Measurements from ENCODE around the gene ITPA. TPM values are rescaled to one million over a fixed set of nuclear protein-coding genes. Genes with fewer than 3 reads are reported as not detected.

The ITPA gene
- total and polyA plus RNA-seq, 2 of the 13 experiments (the other 11 are each of a cell fraction or from before 2014, with no cell fraction given): 60.1 to 103 TPM

DNA sequence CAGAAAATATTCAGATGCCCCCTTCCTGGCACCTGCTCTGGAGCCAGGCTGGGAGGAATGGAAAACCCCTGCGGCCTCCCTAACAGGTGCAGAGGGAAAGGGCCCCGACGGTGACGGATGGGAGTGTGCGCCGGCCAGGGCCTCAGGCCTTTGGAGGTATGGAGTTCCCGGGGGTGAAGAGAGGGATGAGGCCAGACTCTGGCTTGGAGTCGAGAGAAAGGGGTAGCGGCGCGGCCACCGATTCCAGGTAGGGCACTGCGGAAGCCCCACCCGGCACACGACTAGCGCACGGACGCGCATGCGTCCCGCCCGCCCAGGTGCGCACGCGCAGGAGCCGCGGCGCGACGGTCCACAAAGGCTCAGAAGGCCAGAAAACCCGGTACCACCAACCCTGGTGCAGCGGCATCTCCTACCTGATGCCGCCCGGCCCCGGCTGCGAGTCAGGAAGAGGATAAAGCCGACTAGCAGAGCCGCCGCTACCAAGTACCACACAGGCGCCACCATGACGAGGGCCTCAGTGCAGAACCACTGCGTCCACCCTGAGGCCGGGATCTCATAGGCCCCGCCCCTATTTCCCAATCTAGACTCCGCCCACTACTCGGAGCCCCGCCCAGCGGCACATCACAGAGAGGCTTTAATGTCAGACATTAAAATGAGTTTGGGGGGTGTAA is 5.0 kb upstream of the ITPA start, which contains the start of gene DDRGK1 (continued):
- TF ChIP-seq ZSCAN29 (CRISPR knock-in tag; conservative IDR thresholded peaks at IDR 0.05): peak; percentile 56; the same call in 1 of the 2 replicates
- TF ChIP-seq MAFF (IDR thresholded peaks at IDR 0.05; ENCODE audit: low read depth, low read length): no peak
- TF ChIP-seq ZNF383 (CRISPR knock-in tag; IDR thresholded peaks at IDR 0.05; ENCODE audit: borderline replicate concordance): peak; percentile 81; the same call in 1 of the 2 replicates
- TF ChIP-seq ZNF276 (CRISPR knock-in tag; IDR thresholded peaks at IDR 0.05; ENCODE audit: low read depth): peak; percentile 93
- TF ChIP-seq, protein P1, sequence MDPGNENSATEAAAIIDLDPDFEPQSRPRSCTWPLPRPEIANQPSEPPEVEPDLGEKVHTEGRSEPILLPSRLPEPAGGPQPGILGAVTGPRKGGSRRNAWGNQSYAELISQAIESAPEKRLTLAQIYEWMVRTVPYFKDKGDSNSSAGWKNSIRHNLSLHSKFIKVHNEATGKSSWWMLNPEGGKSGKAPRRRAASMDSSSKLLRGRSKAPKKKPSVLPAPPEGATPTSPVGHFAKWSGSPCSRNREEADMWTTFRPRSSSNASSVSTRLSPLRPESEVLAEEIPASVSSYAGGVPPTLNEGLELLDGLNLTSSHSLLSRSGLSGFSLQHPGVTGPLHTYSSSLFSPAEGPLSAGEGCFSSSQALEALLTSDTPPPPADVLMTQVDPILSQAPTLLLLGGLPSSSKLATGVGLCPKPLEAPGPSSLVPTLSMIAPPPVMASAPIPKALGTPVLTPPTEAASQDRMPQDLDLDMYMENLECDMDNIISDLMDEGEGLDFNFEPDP (CRISPR knock-in tag; conservative IDR thresholded peaks at IDR 0.05): peak; percentile 99
- no peak; the same call in 1 of the 2 replicates for TF ChIP-seq POGZ (CRISPR knock-in tag; IDR thresholded peaks at IDR 0.05)
- no peak for TF ChIP-seq ZNF207 (IDR thresholded peaks at IDR 0.05; ENCODE audit: borderline replicate concordance)
- TF ChIP-seq MEF2D (CRISPR knock-in tag; IDR thresholded peaks at IDR 0.05): peak; percentile 59
- no peak for TF ChIP-seq NR3C1 (CRISPR knock-in tag; IDR thresholded peaks at IDR 0.05)
- no peak for TF ChIP-seq NBN (conservative IDR thresholded peaks at IDR 0.05)
- peak; percentile 36; the same call in 1 of the 2 replicates for TF ChIP-seq ZSCAN21 (CRISPR knock-in tag; IDR thresholded peaks at IDR 0.05; ENCODE audit: borderline replicate concordance)
- peak; percentile 47; the same call in 1 of the 2 replicates for TF ChIP-seq ZBTB20 (CRISPR knock-in tag; IDR thresholded peaks at IDR 0.05; ENCODE audit: borderline replicate concordance, low read depth)
- TF ChIP-seq MEIS2 (CRISPR knock-in tag; IDR thresholded peaks at IDR 0.05): no peak; the same call in 1 of the 2 replicates
- TF ChIP-seq ATRX (CRISPR knock-in tag; IDR thresholded peaks at IDR 0.05; ENCODE audit: borderline replicate concordance): 0 out of 2 replicates have a peak, but pooled peaks have one; percentile 28
- TF ChIP-seq MTA3 (CRISPR knock-in tag; IDR thresholded peaks at IDR 0.05): no peak
- peak; percentile 84 for TF ChIP-seq ZNF777 (CRISPR knock-in tag; IDR thresholded peaks at IDR 0.05)
- TF ChIP-seq U2AF1 (optimal IDR thresholded peaks at IDR 0.05; ENCODE audit: low read depth, low read length): peak; percentile 16
- no peak for TF ChIP-seq ZNF597 (CRISPR knock-in tag; IDR thresholded peaks at IDR 0.05)
- peak; percentile 68; the same call in 1 of the 2 replicates for TF ChIP-seq ZNF333 (CRISPR knock-in tag; IDR thresholded peaks at IDR 0.05; ENCODE audit: borderline replicate concordance)
- TF ChIP-seq, protein P2, sequence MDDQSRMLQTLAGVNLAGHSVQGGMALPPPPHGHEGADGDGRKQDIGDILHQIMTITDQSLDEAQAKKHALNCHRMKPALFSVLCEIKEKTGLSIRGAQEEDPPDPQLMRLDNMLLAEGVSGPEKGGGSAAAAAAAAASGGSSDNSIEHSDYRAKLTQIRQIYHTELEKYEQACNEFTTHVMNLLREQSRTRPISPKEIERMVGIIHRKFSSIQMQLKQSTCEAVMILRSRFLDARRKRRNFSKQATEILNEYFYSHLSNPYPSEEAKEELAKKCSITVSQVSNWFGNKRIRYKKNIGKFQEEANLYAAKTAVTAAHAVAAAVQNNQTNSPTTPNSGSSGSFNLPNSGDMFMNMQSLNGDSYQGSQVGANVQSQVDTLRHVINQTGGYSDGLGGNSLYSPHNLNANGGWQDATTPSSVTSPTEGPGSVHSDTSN (CRISPR knock-in tag; IDR thresholded peaks at IDR 0.05; ENCODE audit: borderline replicate concordance): peak; percentile 22; the same call in 1 of the 2 replicates

Measured in HepG2 (cell line).